HepG2 (cell line): ENCODE data around the gene CPHXL2. TPM values are rescaled to one million over a fixed set of nuclear protein-coding genes. Genes with fewer than 3 reads are reported as not detected.

ENCODE experiments used
- ARID2 ChIP-seq: sonication (generic); formaldehyde crosslinking; IDR thresholded peaks from 2 replicates; pipeline ENCODE4 v1.8.1; 2022; ENCODE audit warnings: mild to moderate bottlenecking, missing genetic modification reagents, borderline replicate concordance
- CC2D1A ChIP-seq: sonication (generic); formaldehyde crosslinking; IDR thresholded peaks from 2 replicates; pipeline ENCODE4 v1.8.1; 2023; ENCODE audit warnings: mild to moderate bottlenecking, missing genetic modification reagents
- CHCHD3 ChIP-seq: sonication (generic); formaldehyde crosslinking; IDR thresholded peaks from 2 replicates; pipeline ENCODE4 v1.8.0; 2022; ENCODE audit warnings: mild to moderate bottlenecking, missing genetic modification reagents, moderate library complexity
- ELF3 ChIP-seq: IDR thresholded peaks from 2 replicates; pipeline ENCODE4 v1.6.1; 2016; ENCODE audit warnings: missing genetic modification reagents, missing compliant biosample characterization
- FIP1L1 ChIP-seq: fragments of 200-400 bp; formaldehyde crosslinking; IDR thresholded peaks from 2 replicates; pipeline ENCODE4 v1.6.1; 2018; ENCODE audit warnings: low read depth, mild to moderate bottlenecking, low read length, moderate library complexity, borderline replicate concordance; ENCODE audit not compliant: insufficient read depth
- FOXP1 ChIP-seq, 2 experiments: fragments of 450-650 bp in 1 of 2; IDR thresholded peaks; 2 replicates each; pipeline ENCODE4 v1.6.1; 2017 to 2018; ENCODE audit warnings: antibody characterized with exemption in 1 of 2
- KMT2B ChIP-seq: IDR thresholded peaks from 2 replicates; pipeline ENCODE4 v1.6.1; 2016; ENCODE audit warnings: missing genetic modification reagents, missing compliant biosample characterization
- MEF2D ChIP-seq: sonication (generic); formaldehyde crosslinking; IDR thresholded peaks from 2 replicates; pipeline ENCODE4 v1.5.1; 2020; ENCODE audit warnings: mild to moderate bottlenecking, missing genetic modification reagents
- ONECUT2 ChIP-seq: sonication (generic); formaldehyde crosslinking; IDR thresholded peaks from 2 replicates; pipeline ENCODE4 v1.4.0; 2020; ENCODE audit warnings: missing genetic modification reagents
- POLR2A ChIP-seq, 2 experiments: IDR thresholded peaks; 2 replicates each; pipeline ENCODE4 v1.6.1; 2011; ENCODE audit warnings: low read depth in 2 of 2, low read length in 2 of 2, mild to moderate bottlenecking in 1 of 2, moderate library complexity in 1 of 2; ENCODE audit not compliant: insufficient read depth in 1 of 2
- SP1 ChIP-seq, 2 experiments: fragments of 450-650 bp in 1 of 2; sonication (generic) in 1 of 2; formaldehyde crosslinking in 1 of 2; IDR thresholded peaks; 2 replicates each; pipeline versions ENCODE4 v1.4.0 to v1.6.1; 2016 to 2020; ENCODE audit warnings: missing genetic modification reagents in 1 of 2
- SRSF1 ChIP-seq: fragments of 200-400 bp; formaldehyde crosslinking; optimal IDR thresholded peaks from 2 replicates; pipeline ENCODE3; 2017; ENCODE audit warnings: mild to moderate bottlenecking, low read depth, low read length, moderate library complexity
- ZNF160 ChIP-seq: sonication (generic); formaldehyde crosslinking; IDR thresholded peaks from 2 replicates; pipeline ENCODE4 v1.8.0; 2022; ENCODE audit warnings: mild to moderate bottlenecking, inconsistent platforms, missing genetic modification reagents
- ZNF20 ChIP-seq: sonication (generic); formaldehyde crosslinking; IDR thresholded peaks from 2 replicates; pipeline ENCODE4 v1.4.0; 2020; ENCODE audit warnings: mild to moderate bottlenecking, moderate library complexity, missing genetic modification reagents
- ZNF331 ChIP-seq: sonication (generic); formaldehyde crosslinking; IDR thresholded peaks from 2 replicates; pipeline ENCODE4 v1.4.0; 2020; ENCODE audit warnings: missing genetic modification reagents
- ZNF709 ChIP-seq: sonication (generic); formaldehyde crosslinking; IDR thresholded peaks from 2 replicates; pipeline ENCODE4 v1.5.0; 2020; ENCODE audit warnings: mild to moderate bottlenecking, missing genetic modification reagents
- ZNF792 ChIP-seq: IDR thresholded peaks from 2 replicates; pipeline ENCODE4 v1.6.1; 2016
- ZSCAN21 ChIP-seq: sonication (generic); formaldehyde crosslinking; IDR thresholded peaks from 2 replicates; pipeline ENCODE4 v1.8.0; 2022; ENCODE audit warnings: mild to moderate bottlenecking, missing genetic modification reagents, moderate library complexity, borderline replicate concordance
- polyA plus RNA-seq, 8 experiments: library from polyadenylated mRNA; depleted of rRNA in 3 of 8; stranded (reverse) in 7 of 8; unstranded in 1 of 8; fragments of >200 nt; fragmentation: Illumina TruSeq in 4 of 8; extraction: Trizol in 4 of 8; gene quantifications; 2 replicates each; pipeline versions ENCODE4 v1.2.1 to v1.2.3, GENCODE V29; 2011 to 2016; ENCODE audit warnings: low read depth in 4 of 8, missing spikeins in 1 of 8, mixed read lengths in 1 of 8; ENCODE audit not compliant: insufficient read depth in 1 of 8
- total RNA-seq, 5 experiments: library from RNA; depleted of rRNA; stranded (reverse); fragments of >200 nt; fragmentation: Illumina TruSeq; extraction: Trizol; gene quantifications; 2 replicates each; pipeline ENCODE4 v1.2.3, GENCODE V29; 2016; ENCODE audit warnings: low read depth in 1 of 5
- TF ChIP-seq, protein P1 (sequence below): sonication (generic); formaldehyde crosslinking; IDR thresholded peaks from 2 replicates; pipeline ENCODE4 v1.8.1; 2022; ENCODE audit warnings: mild to moderate bottlenecking, missing genetic modification reagents
- TF ChIP-seq, protein P2 (sequence below): sonication (generic); formaldehyde crosslinking; IDR thresholded peaks from 2 replicates; pipeline ENCODE4 v1.4.0; 2020; ENCODE audit warnings: missing genetic modification reagents, borderline replicate concordance
- TF ChIP-seq, protein P3 (sequence below): sonication (generic); formaldehyde crosslinking; IDR thresholded peaks from 2 replicates; pipeline ENCODE4 v1.4.0; 2020; ENCODE audit warnings: mild to moderate bottlenecking, missing genetic modification reagents
- TF ChIP-seq, protein P4 (sequence below): sonication (generic); formaldehyde crosslinking; IDR thresholded peaks from 2 replicates; pipeline ENCODE4 v1.4.0; 2020; ENCODE audit warnings: missing genetic modification reagents, borderline replicate concordance

Gene CPHXL2
- total and polyA plus RNA-seq, 2 of the 13 experiments (the other 11 are each of a cell fraction or from before 2014, with no cell fraction given) = not detected

DNA sequence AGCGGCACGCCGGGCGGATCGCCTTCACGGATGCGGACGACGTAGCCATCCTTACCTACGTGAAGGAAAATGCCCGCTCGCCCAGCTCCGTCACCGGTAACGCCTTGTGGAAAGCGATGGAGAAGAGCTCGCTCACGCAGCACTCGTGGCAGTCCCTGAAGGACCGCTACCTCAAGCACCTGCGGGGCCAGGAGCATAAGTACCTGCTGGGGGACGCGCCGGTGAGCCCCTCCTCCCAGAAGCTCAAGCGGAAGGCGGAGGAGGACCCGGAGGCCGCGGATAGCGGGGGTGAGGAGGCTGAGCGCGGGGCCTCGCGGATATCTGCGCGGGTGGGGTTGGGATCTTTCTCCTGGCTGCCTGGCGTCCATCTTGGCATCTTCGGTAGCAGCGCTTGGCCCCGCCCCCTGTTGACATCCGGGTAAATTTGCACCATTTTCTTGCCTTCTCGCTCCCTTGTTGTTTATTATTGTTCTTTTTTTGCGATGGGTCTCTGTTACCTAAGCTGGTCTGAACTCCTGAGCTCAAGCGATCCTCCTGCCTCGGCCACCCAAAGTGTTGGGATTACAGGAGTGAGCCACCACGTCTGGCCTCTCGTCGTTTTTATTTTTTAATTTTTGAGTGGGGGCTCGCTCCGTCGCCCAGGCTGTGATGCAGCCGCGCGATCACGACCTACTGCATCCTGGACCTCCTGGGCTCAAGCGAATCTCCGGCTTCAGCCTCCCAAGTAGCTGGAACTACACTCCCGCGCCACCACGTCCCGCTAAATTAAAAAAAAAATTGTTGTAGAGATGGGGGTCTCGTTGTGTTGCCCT lies 28.3 kb downstream of the CPHXL2 start (continued):
- TF ChIP-seq ZNF160 (CRISPR knock-in tag) (no peak), CHCHD3 (CRISPR knock-in tag) (0 out of 2 replicates have a peak, but pooled peaks have one; percentile 5), ZSCAN21 (CRISPR knock-in tag) (no peak; the same call in 1 of the 2 replicates), KMT2B (CRISPR knock-in tag) (peak; percentile 79), CC2D1A (CRISPR knock-in tag) (0 out of 2 replicates have a peak, but pooled peaks have one; percentile 30), SRSF1 (peak; percentile 45), FIP1L1 (no peak), ONECUT2 (CRISPR knock-in tag) (0 out of 2 replicates have a peak, but pooled peaks have one; percentile 22), ZNF792 (CRISPR knock-in tag) (0 out of 2 replicates have a peak, but pooled peaks have one; percentile 50), ZNF20 (CRISPR knock-in tag) (0 out of 2 replicates have a peak, but pooled peaks have one; percentile 17), SP1 (IDR thresholded peaks at IDR 0.05) (no peak), SP1 (CRISPR knock-in tag; IDR thresholded peaks at IDR 0.05) (peak; percentile 48; the same call in 1 of the 2 replicates), FOXP1 (IDR thresholded peaks at IDR 0.05) (peak; percentile 41; the same call in 1 of the 2 replicates), FOXP1 (CRISPR knock-in tag; IDR thresholded peaks at IDR 0.05) (peak; percentile 74), ZNF331 (no peak), POLR2A (IDR thresholded peaks at IDR 0.05; ENCODE audit: insufficient read depth in 1 of 2, low read depth in 2 of 2, low read length in 2 of 2) (peak; percentile 62 to 71), MEF2D (no peak), ELF3 (peak; percentile 45; the same call in 1 of the 2 replicates), ARID2 (CRISPR knock-in tag) (0 out of 2 replicates have a peak, but pooled peaks have one; percentile 36), ZNF709 (CRISPR knock-in tag) (0 out of 2 replicates have a peak, but pooled peaks have one; percentile 33)
- TF ChIP-seq, protein P1, sequence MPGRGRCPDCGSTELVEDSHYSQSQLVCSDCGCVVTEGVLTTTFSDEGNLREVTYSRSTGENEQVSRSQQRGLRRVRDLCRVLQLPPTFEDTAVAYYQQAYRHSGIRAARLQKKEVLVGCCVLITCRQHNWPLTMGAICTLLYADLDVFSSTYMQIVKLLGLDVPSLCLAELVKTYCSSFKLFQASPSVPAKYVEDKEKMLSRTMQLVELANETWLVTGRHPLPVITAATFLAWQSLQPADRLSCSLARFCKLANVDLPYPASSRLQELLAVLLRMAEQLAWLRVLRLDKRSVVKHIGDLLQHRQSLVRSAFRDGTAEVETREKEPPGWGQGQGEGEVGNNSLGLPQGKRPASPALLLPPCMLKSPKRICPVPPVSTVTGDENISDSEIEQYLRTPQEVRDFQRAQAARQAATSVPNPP = no peak
- TF ChIP-seq, protein P2, sequence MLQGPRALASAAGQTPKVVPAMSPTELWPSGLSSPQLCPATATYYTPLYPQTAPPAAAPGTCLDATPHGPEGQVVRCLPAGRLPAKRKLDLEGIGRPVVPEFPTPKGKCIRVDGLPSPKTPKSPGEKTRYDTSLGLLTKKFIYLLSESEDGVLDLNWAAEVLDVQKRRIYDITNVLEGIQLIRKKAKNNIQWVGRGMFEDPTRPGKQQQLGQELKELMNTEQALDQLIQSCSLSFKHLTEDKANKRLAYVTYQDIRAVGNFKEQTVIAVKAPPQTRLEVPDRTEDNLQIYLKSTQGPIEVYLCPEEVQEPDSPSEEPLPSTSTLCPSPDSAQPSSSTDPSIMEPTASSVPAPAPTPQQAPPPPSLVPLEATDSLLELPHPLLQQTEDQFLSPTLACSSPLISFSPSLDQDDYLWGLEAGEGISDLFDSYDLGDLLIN (CRISPR knock-in tag) = peak; percentile 67; the same call in 1 of the 2 replicates
- TF ChIP-seq, protein P3, sequence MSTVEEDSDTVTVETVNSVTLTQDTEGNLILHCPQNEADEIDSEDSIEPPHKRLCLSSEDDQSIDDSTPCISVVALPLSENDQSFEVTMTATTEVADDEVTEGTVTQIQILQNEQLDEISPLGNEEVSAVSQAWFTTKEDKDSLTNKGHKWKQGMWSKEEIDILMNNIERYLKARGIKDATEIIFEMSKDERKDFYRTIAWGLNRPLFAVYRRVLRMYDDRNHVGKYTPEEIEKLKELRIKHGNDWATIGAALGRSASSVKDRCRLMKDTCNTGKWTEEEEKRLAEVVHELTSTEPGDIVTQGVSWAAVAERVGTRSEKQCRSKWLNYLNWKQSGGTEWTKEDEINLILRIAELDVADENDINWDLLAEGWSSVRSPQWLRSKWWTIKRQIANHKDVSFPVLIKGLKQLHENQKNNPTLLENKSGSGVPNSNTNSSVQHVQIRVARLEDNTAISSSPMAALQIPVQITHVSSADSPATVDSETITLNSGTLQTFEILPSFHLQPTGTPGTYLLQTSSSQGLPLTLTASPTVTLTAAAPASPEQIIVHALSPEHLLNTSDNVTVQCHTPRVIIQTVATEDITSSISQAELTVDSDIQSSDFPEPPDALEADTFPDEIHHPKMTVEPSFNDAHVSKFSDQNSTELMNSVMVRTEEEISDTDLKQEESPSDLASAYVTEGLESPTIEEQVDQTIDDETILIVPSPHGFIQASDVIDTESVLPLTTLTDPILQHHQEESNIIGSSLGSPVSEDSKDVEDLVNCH (CRISPR knock-in tag) = peak; percentile 96; the same call in 1 of the 2 replicates
- TF ChIP-seq, protein P4, sequence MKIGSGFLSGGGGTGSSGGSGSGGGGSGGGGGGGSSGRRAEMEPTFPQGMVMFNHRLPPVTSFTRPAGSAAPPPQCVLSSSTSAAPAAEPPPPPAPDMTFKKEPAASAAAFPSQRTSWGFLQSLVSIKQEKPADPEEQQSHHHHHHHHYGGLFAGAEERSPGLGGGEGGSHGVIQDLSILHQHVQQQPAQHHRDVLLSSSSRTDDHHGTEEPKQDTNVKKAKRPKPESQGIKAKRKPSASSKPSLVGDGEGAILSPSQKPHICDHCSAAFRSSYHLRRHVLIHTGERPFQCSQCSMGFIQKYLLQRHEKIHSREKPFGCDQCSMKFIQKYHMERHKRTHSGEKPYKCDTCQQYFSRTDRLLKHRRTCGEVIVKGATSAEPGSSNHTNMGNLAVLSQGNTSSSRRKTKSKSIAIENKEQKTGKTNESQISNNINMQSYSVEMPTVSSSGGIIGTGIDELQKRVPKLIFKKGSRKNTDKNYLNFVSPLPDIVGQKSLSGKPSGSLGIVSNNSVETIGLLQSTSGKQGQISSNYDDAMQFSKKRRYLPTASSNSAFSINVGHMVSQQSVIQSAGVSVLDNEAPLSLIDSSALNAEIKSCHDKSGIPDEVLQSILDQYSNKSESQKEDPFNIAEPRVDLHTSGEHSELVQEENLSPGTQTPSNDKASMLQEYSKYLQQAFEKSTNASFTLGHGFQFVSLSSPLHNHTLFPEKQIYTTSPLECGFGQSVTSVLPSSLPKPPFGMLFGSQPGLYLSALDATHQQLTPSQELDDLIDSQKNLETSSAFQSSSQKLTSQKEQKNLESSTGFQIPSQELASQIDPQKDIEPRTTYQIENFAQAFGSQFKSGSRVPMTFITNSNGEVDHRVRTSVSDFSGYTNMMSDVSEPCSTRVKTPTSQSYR (CRISPR knock-in tag) = peak; percentile 38; the same call in 1 of the 2 replicates
